Omental fat pad (tissue), 4 donors: ENCODE measurements around the gene KRT34. TPM values are rescaled to one million over a fixed set of nuclear protein-coding genes. Genes with fewer than 3 reads are reported as not detected.

Experiments
- ATAC-seq: fragments of 150-250 bp; one replicate; pipeline ENCODE4 v1.9.1; 2016; ENCODE audit warnings: mild to moderate bottlenecking, moderate library complexity; ENCODE audit not compliant: low FRiP score
- DNase-seq: peaks from one replicate; pipeline ENCODE4 v3.0.0-alpha.2; 2019; ENCODE audit warnings: low spot score
- CTCF ChIP-seq, 3 donors: fragments of 450-650 bp; IDR thresholded peaks; one replicate each; pipeline ENCODE4 v1.5.1; 2016 to 2017; ENCODE audit warnings: antibody characterized with exemption in 3 of 3, mild to moderate bottlenecking in 3 of 3, moderate library complexity in 2 of 3
- total RNA-seq, 4 donors: library from RNA; depleted of rRNA; stranded (reverse); fragments of >200 nt; gene quantifications; one replicate each; pipeline ENCODE4 v1.1.0, GENCODE V29; 2016

The KRT34 gene
- total RNA-seq, 4 donors from 2014 or later, result not detected

GRCh38 chr17:41415411-41415810, 33.3 kb upstream of the KRT34 start:
- ATAC-seq (no peak), DNase-seq (no peak)

GRCh38 chr17:41413982-41414381, 31.9 kb upstream of the KRT34 start:
- no peak for TF ChIP-seq CTCF (IDR thresholded peaks at IDR 0.05)
- DNase-seq, result no peak
- no peak for ATAC-seq

More at GRCh38 chr17:41415411-41415810, 33.3 kb upstream of the KRT34 start:
- no peak for TF ChIP-seq CTCF (IDR thresholded peaks at IDR 0.05)

- DNase-seq (no peak), ATAC-seq (no peak)
- no peak for TF ChIP-seq CTCF (IDR thresholded peaks at IDR 0.05)
These were observed 31.3 kb upstream of the KRT34 start for GRCh38 chr17:41413353-41413957.

GRCh38 chr17:41411072-41411840, 29.1 kb upstream of the KRT34 start:
- no peak for TF ChIP-seq CTCF (IDR thresholded peaks at IDR 0.05)
- no peak for DNase-seq
- ATAC-seq, result no peak

GRCh38 chr17:41407226-41407625, 25.1 kb upstream of the KRT34 start:
- DNase-seq, result no peak
- no peak for ATAC-seq
- no peak for TF ChIP-seq CTCF (IDR thresholded peaks at IDR 0.05)

GRCh38 chr17:41406205-41406604, 24.1 kb upstream of the KRT34 start:
- no peak for DNase-seq
- ATAC-seq, result no peak
- TF ChIP-seq CTCF (IDR thresholded peaks at IDR 0.05), result no peak
